Coronary artery (tissue), 2 donors: ENCODE results near the gene P3H2.

Source experiments
- DNase-seq: peaks from one replicate; pipeline ENCODE4 v3.0.0-alpha.2; 2017; ENCODE audit warnings: low spot score
- H3K27ac ChIP-seq, 2 donors: fragments of 200-600 bp; sonication (generic); one replicate each; pipeline ENCODE4 v1.5.1; 2016 to 2019
- H3K4me3 ChIP-seq: fragments of 200-600 bp; sonication (generic); 2 replicates; pipeline ENCODE4 v1.5.1; 2016; ENCODE audit warnings: mild to moderate bottlenecking, moderate library complexity
- CTCF ChIP-seq: fragments of 200-600 bp; sonication (generic); IDR thresholded peaks from one replicate; pipeline ENCODE4 v1.5.1; 2019; ENCODE audit warnings: antibody characterized with exemption

The P3H2 gene

GRCh38 chr3:189988854-189989253 lies 131.8 kb downstream of the P3H2 start:
- H3K27ac ChIP-seq = no peak overlapping the region
- no peak for DNase-seq
- TF ChIP-seq CTCF = no peak
- H3K4me3 ChIP-seq = no peak overlapping the region

- no peak for DNase-seq
- no peak for TF ChIP-seq CTCF
- Histone ChIP-seq H3K27ac (no peak overlapping the region), H3K4me3 (no peak overlapping the region)
Observed at GRCh38 chr3:189988322-189988721, 132.4 kb downstream of the P3H2 start.

- Histone ChIP-seq H3K27ac (no peak overlapping the region), H3K4me3 (no peak overlapping the region)
- TF ChIP-seq CTCF = no peak
- DNase-seq = no peak
Observed at GRCh38 chr3:189985948-189986347, 134.7 kb downstream of the P3H2 start.

- no peak overlapping the region for H3K4me3 ChIP-seq
- no peak for TF ChIP-seq CTCF
- DNase-seq = no peak
- no peak overlapping the region for H3K27ac ChIP-seq
Observed at GRCh38 chr3:189983612-189984011, 137.1 kb downstream of the P3H2 start.

- Histone ChIP-seq H3K27ac (no peak overlapping the region), H3K4me3 (no peak overlapping the region)
- no peak for DNase-seq
- TF ChIP-seq CTCF = no peak
Observed at GRCh38 chr3:189982321-189982945, 138.3 kb downstream of the P3H2 start.

- H3K27ac ChIP-seq = peak overlapping the region in 1 of 2 donors; percentile 19
- DNase-seq = no peak
Observed at GRCh38 chr3:189981668-189982067, 139.0 kb downstream of the P3H2 start.

More at GRCh38 chr3:189981668-189982067, 139.0 kb downstream of the P3H2 start:
- H3K4me3 ChIP-seq = no peak overlapping the region
- TF ChIP-seq CTCF = no peak
